Measurements from ENCODE around the gene MDGA2. TPM values are rescaled to one million over a fixed set of nuclear protein-coding genes. Genes with fewer than 3 reads are reported as not detected.

MDGA2 gene
- total and polyA plus RNA-seq, 2 of the 8 experiments (the other 6 are each of a cell fraction or from before 2014, with no cell fraction given): 0.11 to 0.69 TPM

DNA sequence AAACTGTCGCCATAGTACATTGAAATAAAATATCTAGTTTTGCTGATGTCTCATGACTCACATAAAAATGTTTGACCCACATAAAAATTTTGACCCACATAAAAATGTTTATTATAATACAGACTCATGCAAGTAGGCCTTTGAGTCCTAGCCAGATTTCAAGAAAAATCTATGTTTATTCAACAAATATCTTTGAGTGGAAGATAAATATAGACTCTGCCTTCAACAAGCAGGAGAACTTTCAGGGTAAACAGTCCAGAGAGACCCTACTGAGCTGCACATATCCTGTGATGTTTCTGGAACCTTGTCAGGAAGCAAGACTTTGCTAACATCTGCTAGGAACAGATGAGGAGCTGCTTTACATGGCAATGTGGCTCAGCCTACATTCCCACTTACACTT lies 283.1 kb downstream of the MDGA2 start (continued):
- TF ChIP-seq, protein P1, sequence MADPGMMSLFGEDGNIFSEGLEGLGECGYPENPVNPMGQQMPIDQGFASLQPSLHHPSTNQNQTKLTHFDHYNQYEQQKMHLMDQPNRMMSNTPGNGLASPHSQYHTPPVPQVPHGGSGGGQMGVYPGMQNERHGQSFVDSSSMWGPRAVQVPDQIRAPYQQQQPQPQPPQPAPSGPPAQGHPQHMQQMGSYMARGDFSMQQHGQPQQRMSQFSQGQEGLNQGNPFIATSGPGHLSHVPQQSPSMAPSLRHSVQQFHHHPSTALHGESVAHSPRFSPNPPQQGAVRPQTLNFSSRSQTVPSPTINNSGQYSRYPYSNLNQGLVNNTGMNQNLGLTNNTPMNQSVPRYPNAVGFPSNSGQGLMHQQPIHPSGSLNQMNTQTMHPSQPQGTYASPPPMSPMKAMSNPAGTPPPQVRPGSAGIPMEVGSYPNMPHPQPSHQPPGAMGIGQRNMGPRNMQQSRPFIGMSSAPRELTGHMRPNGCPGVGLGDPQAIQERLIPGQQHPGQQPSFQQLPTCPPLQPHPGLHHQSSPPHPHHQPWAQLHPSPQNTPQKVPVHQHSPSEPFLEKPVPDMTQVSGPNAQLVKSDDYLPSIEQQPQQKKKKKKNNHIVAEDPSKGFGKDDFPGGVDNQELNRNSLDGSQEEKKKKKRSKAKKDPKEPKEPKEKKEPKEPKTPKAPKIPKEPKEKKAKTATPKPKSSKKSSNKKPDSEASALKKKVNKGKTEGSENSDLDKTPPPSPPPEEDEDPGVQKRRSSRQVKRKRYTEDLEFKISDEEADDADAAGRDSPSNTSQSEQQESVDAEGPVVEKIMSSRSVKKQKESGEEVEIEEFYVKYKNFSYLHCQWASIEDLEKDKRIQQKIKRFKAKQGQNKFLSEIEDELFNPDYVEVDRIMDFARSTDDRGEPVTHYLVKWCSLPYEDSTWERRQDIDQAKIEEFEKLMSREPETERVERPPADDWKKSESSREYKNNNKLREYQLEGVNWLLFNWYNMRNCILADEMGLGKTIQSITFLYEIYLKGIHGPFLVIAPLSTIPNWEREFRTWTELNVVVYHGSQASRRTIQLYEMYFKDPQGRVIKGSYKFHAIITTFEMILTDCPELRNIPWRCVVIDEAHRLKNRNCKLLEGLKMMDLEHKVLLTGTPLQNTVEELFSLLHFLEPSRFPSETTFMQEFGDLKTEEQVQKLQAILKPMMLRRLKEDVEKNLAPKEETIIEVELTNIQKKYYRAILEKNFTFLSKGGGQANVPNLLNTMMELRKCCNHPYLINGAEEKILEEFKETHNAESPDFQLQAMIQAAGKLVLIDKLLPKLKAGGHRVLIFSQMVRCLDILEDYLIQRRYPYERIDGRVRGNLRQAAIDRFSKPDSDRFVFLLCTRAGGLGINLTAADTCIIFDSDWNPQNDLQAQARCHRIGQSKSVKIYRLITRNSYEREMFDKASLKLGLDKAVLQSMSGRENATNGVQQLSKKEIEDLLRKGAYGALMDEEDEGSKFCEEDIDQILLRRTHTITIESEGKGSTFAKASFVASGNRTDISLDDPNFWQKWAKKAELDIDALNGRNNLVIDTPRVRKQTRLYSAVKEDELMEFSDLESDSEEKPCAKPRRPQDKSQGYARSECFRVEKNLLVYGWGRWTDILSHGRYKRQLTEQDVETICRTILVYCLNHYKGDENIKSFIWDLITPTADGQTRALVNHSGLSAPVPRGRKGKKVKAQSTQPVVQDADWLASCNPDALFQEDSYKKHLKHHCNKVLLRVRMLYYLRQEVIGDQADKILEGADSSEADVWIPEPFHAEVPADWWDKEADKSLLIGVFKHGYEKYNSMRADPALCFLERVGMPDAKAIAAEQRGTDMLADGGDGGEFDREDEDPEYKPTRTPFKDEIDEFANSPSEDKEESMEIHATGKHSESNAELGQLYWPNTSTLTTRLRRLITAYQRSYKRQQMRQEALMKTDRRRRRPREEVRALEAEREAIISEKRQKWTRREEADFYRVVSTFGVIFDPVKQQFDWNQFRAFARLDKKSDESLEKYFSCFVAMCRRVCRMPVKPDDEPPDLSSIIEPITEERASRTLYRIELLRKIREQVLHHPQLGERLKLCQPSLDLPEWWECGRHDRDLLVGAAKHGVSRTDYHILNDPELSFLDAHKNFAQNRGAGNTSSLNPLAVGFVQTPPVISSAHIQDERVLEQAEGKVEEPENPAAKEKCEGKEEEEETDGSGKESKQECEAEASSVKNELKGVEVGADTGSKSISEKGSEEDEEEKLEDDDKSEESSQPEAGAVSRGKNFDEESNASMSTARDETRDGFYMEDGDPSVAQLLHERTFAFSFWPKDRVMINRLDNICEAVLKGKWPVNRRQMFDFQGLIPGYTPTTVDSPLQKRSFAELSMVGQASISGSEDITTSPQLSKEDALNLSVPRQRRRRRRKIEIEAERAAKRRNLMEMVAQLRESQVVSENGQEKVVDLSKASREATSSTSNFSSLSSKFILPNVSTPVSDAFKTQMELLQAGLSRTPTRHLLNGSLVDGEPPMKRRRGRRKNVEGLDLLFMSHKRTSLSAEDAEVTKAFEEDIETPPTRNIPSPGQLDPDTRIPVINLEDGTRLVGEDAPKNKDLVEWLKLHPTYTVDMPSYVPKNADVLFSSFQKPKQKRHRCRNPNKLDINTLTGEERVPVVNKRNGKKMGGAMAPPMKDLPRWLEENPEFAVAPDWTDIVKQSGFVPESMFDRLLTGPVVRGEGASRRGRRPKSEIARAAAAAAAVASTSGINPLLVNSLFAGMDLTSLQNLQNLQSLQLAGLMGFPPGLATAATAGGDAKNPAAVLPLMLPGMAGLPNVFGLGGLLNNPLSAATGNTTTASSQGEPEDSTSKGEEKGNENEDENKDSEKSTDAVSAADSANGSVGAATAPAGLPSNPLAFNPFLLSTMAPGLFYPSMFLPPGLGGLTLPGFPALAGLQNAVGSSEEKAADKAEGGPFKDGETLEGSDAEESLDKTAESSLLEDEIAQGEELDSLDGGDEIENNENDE (IDR thresholded peaks at IDR 0.05; ENCODE audit: insufficient replicate concordance, low read length): no peak
- TF ChIP-seq SUZ12 (IDR thresholded peaks at IDR 0.05; ENCODE audit: low read length): no peak

All from H1 (cell line).